ENCODE results near the gene HSPH1. TPM values are rescaled to one million over a fixed set of nuclear protein-coding genes. Genes with fewer than 3 reads are reported as not detected.
A peak's percentile ranks its signal among the peaks of the same experiment; 100 is the strongest.

The HSPH1 gene
- total RNA-seq, 2 donors from 2014 or later: 57.3 to 162 TPM

DNA sequence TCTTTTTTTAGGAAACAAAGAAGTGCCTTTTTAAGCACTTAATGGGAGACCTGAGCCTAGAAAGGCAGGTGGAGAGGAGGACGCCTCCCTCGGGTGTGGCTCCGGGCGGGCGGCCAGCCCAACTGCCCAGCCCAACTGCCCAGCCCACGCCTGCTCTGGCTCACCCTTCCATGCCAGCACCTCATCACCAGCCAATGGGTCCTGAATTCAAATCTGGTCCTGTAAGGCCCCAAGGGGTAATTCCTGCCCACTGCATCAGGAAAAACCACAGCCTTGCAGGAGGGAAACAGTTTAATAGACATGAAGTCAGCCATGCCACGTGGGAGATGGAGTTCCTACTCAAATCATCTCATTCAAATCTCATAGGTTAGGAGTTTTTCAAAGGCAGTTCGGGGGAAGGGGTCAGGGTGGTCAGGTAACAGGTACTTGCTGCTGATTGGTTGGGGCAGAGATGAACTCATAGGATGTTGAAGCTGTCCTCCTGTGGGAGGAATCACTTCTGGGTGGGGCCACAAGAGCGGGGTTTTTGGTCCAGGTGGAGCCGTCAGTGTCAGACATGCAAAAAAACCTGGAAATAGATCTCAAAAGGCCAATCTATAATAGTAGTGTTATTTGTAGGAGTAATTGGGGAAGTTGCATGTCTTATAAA is 64.9 kb downstream of the HSPH1 start:
- intact Hi-C loops (cut with DNase I): no loop called here
- DNase-seq: peak; percentile 61
- TF ChIP-seq, protein P1, sequence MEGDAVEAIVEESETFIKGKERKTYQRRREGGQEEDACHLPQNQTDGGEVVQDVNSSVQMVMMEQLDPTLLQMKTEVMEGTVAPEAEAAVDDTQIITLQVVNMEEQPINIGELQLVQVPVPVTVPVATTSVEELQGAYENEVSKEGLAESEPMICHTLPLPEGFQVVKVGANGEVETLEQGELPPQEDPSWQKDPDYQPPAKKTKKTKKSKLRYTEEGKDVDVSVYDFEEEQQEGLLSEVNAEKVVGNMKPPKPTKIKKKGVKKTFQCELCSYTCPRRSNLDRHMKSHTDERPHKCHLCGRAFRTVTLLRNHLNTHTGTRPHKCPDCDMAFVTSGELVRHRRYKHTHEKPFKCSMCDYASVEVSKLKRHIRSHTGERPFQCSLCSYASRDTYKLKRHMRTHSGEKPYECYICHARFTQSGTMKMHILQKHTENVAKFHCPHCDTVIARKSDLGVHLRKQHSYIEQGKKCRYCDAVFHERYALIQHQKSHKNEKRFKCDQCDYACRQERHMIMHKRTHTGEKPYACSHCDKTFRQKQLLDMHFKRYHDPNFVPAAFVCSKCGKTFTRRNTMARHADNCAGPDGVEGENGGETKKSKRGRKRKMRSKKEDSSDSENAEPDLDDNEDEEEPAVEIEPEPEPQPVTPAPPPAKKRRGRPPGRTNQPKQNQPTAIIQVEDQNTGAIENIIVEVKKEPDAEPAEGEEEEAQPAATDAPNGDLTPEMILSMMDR (IDR thresholded peaks at IDR 0.05): no peak
- no peaks in the 10 kb centered on the region for H3K27me3 ChIP-seq
- H3K9me3 ChIP-seq: no peaks in the 10 kb centered on the region
- no peak overlapping the region for H3K4me3 ChIP-seq
- H3K36me3 ChIP-seq: no peaks in the 10 kb centered on the region
- no peaks in the 10 kb centered on the region for H3K4me1 ChIP-seq
- H3K9ac ChIP-seq (ENCODE audit: low read depth in 2 of 2, low read length in 2 of 2): no peak overlapping the region
- no peak overlapping the region for H3K27ac ChIP-seq

- TF ChIP-seq, protein P1 (IDR thresholded peaks at IDR 0.05): no peak
- Histone ChIP-seq H3K4me1 (no peaks in the 10 kb centered on the region), H3K36me3 (no peaks in the 10 kb centered on the region), H3K27ac (no peak overlapping the region), H3K9me3 (no peaks in the 10 kb centered on the region), H3K27me3 (no peaks in the 10 kb centered on the region), H3K4me3 (no peak overlapping the region), H3K9ac (ENCODE audit: low read depth in 2 of 2, low read length in 2 of 2) (no peak overlapping the region)
- DNase-seq: no peak
- intact Hi-C loops (cut with DNase I): no loop called here
These were observed 67.2 kb downstream of the HSPH1 start for GRCh38 chr13:31094331-31095015.

GRCh38 chr13:31093145-31093885 is 68.4 kb downstream of the HSPH1 start:
- Histone ChIP-seq H3K36me3 (no peaks in the 10 kb centered on the region), H3K27me3 (no peaks in the 10 kb centered on the region), H3K9me3 (no peaks in the 10 kb centered on the region), H3K9ac (ENCODE audit: low read depth in 2 of 2, low read length in 2 of 2) (no peak overlapping the region), H3K27ac (no peak overlapping the region), H3K4me3 (no peak overlapping the region), H3K4me1 (no peaks in the 10 kb centered on the region)
- DNase-seq: no peak
- TF ChIP-seq, protein P1 (IDR thresholded peaks at IDR 0.05): no peak
- intact Hi-C loops (cut with DNase I): no loop called here

DNA sequence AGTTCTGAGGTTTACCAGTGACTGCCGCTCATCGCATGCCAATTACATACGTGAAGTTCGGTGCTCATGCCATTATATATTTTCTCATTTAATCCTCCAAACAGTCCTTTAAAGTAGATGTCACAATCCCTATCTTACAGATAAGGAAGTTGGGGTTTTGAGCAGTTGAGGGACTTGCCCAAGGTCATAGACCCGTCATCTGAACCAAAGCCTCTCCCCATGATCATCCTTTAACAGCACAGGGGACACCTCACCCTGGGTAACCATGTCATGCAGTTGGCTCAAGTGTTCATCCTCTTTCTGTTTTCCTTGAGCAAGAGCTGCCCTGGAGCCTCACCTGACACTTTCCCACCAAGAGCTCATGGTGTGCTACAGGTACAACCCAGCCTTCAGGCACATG is 69.1 kb downstream of the HSPH1 start:
- no peak overlapping the region for H3K4me3 ChIP-seq
- H3K27me3 ChIP-seq: no peaks in the 10 kb centered on the region
- no peaks in the 10 kb centered on the region for H3K9me3 ChIP-seq
- no peak overlapping the region for H3K9ac ChIP-seq (ENCODE audit: low read depth in 2 of 2, low read length in 2 of 2)
- no peak for DNase-seq
- intact Hi-C loops (cut with DNase I): no loop called here
- no peaks in the 10 kb centered on the region for H3K36me3 ChIP-seq
- H3K27ac ChIP-seq: no peak overlapping the region
- TF ChIP-seq, protein P1 (IDR thresholded peaks at IDR 0.05): no peak
- H3K4me1 ChIP-seq: no peaks in the 10 kb centered on the region

DNA sequence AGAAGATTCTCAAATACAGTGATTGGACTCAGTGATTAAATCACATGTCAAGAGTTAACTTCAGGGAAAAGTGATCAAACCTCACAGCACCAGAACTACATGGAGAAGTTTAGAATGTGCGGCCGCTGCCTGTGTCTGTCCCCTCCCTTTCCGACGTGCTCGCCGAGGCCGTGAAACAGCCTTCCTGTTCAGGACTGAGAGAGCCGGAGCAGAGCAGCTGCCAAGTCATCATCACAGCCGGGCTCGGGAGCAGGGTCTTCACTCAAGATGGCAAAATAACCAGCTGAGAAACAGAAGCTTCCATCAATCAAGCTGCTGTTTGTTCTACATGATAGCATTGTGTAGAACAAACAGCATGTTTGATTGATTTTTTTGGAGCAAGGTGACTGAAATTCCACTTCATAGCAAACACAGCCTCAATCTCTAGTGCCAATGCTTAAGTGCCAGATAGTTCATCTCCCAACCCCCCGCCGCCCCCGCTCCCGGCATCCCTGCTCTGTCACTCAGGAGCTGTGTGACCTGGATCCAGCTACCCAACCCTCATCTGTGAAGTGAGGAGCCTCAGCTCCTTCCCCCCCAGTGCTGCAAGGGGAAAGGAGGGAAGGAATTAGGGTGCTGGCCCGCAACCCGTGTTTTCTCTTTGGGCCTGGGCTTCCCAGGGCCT is 70.6 kb downstream of the HSPH1 start:
- H3K4me1 ChIP-seq: no peaks in the 10 kb centered on the region
- H3K4me3 ChIP-seq: no peak overlapping the region
- H3K27me3 ChIP-seq: no peaks in the 10 kb centered on the region
- no peak overlapping the region for H3K27ac ChIP-seq
- H3K36me3 ChIP-seq: no peaks in the 10 kb centered on the region
- DNase-seq: no peak
- no peak overlapping the region for H3K9ac ChIP-seq (ENCODE audit: low read depth in 2 of 2, low read length in 2 of 2)
- no peaks in the 10 kb centered on the region for H3K9me3 ChIP-seq
- intact Hi-C loops (cut with DNase I): no loop called here
- TF ChIP-seq, protein P1 (IDR thresholded peaks at IDR 0.05): no peak

Measured in colonic mucosa (tissue), 4 donors.